Fibroblast of lung (primary cell): ENCODE data around the gene ALOX12B. TPM values are rescaled to one million over a fixed set of nuclear protein-coding genes. Genes with fewer than 3 reads are reported as not detected.

ENCODE experiments used
- DNase-seq, 2 donors: peaks; one replicate each; pipeline versions ENCODE4 v3.0.0 to v3.0.0-alpha.2; 2010; ENCODE audit warnings: low read depth in 2 of 2
- H2AFZ ChIP-seq: 2 replicates; pipeline ENCODE4 v1.5.1; 2012; ENCODE audit warnings: low read length, control low read depth, inconsistent platforms
- H3K27ac ChIP-seq: 2 replicates; pipeline ENCODE4 v1.5.1; 2011; ENCODE audit warnings: low read length, control low read depth; ENCODE audit not compliant: insufficient read depth
- H3K27me3 ChIP-seq: 2 replicates; pipeline ENCODE4 v1.5.1; 2011; ENCODE audit warnings: mild to moderate bottlenecking, low read length; ENCODE audit not compliant: control insufficient read depth, insufficient read depth
- H3K36me3 ChIP-seq: 2 replicates; pipeline ENCODE4 v1.5.1; 2011; ENCODE audit warnings: low read length; ENCODE audit not compliant: control insufficient read depth, insufficient read depth
- H3K4me1 ChIP-seq: 2 replicates; pipeline ENCODE4 v1.5.1; 2011; ENCODE audit warnings: low read length; ENCODE audit not compliant: control insufficient read depth, insufficient read depth; ENCODE audit errors: extremely low read depth
- H3K4me2 ChIP-seq: 2 replicates; pipeline ENCODE4 v1.5.1; 2011; ENCODE audit warnings: low read length, control low read depth; ENCODE audit not compliant: insufficient read depth; ENCODE audit errors: extremely low read depth
- H3K4me3 ChIP-seq, 4 experiments: fragments of 200-600 bp in 1 of 4; sonication (generic) in 1 of 4; replicated peaks in 1 of 4; 2 replicates each; pipeline ENCODE4 v1.5.1; 2011 to 2016; ENCODE audit warnings: low read length in 4 of 4, low read depth in 3 of 4, mild to moderate bottlenecking in 3 of 4, control low read depth in 2 of 4, inconsistent platforms in 1 of 4, mixed read lengths in 1 of 4; ENCODE audit not compliant: insufficient read depth in 1 of 4; ENCODE audit errors: control extremely low read depth in 1 of 4
- H3K79me2 ChIP-seq: 2 replicates; pipeline ENCODE4 v1.5.1; 2012; ENCODE audit warnings: mild to moderate bottlenecking, low read length, inconsistent platforms; ENCODE audit not compliant: control insufficient read depth, insufficient read depth
- H3K9ac ChIP-seq: 2 replicates; pipeline ENCODE4 v1.5.1; 2011; ENCODE audit warnings: mild to moderate bottlenecking, low read length, control low read depth; ENCODE audit not compliant: insufficient read depth
- H3K9me3 ChIP-seq: 2 replicates; pipeline ENCODE4 v1.5.1; 2012; ENCODE audit warnings: low read depth, low read length; ENCODE audit not compliant: control insufficient read depth, insufficient read depth
- H4K20me1 ChIP-seq: 2 replicates; pipeline ENCODE4 v1.5.1; 2011; ENCODE audit warnings: low read length; ENCODE audit not compliant: control insufficient read depth, insufficient read depth; ENCODE audit errors: extremely low read depth
- EZH2 ChIP-seq: IDR thresholded peaks from 2 replicates; pipeline ENCODE4 v1.5.1; 2012; ENCODE audit warnings: low read length, control low read depth, mild to moderate bottlenecking; ENCODE audit errors: missing control alignments
- polyA plus RNA-seq, 2 donors: library from polyadenylated mRNA; depleted of rRNA in 1 of 2; stranded (reverse) in 1 of 2; unstranded in 1 of 2; fragments of >200 nt; gene quantifications; 2 replicates each; pipeline ENCODE4 v1.2.1, GENCODE V29; 2011 to 2012; ENCODE audit warnings: missing spikeins in 1 of 2
- total RNA-seq: library from RNA; depleted of rRNA; stranded (reverse); fragments of >200 nt; gene quantifications from 2 replicates; pipeline ENCODE4 v1.2.1, GENCODE V29; 2014
- TF ChIP-seq, protein P1 (sequence below), 2 donors: IDR thresholded peaks in 1 of 2; conservative IDR thresholded peaks in 1 of 2; 1 replicate in 1 of 2; 2 replicates in 1 of 2; pipeline ENCODE4 v1.5.1; 2011 to 2012; ENCODE audit warnings: low read length in 2 of 2, control low read depth in 1 of 2, inconsistent platforms in 1 of 2, low read depth in 1 of 2, mild to moderate bottlenecking in 1 of 2

ALOX12B gene
- total and polyA plus RNA-seq, 2 donors (not counting 1 experiment from before 2014, with no cell fraction given): not detected

DNA sequence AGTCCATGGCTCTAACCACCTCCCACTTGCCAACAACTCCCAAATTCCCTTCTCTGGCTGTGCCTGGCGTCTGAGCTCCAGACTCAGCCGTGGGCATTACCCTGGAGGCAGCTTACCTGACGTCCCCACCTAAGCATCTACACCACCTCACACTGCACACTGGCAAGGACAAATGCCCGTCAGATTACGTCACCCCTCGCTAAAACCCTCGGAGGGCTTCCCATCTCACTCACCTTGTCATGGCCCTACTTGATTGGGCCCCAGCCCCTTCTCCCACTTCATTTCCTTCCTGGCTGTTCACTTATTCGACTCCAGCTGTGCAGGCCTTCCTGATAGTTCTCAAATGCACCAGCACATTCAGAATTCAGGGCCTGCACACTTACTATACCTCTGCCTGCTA, 17.4 kb upstream of the ALOX12B start:
- Histone ChIP-seq H4K20me1 (no peaks in the 10 kb centered on the region), H3K79me2 (no peaks in the 10 kb centered on the region), H3K4me2 (no peak overlapping the region), H3K4me3 (no peak overlapping the region), H3K36me3 (no peaks in the 10 kb centered on the region), H3K27me3 (peaks cover 2% of the 10 kb centered on the region), H2AFZ (no peak overlapping the region), H3K9me3 (no peaks in the 10 kb centered on the region), H3K27ac (no peak overlapping the region), H3K9ac (no peak overlapping the region), H3K4me1 (no peaks in the 10 kb centered on the region)
- DNase-seq: no peak
- TF ChIP-seq EZH2: no peak
- TF ChIP-seq, protein P1, sequence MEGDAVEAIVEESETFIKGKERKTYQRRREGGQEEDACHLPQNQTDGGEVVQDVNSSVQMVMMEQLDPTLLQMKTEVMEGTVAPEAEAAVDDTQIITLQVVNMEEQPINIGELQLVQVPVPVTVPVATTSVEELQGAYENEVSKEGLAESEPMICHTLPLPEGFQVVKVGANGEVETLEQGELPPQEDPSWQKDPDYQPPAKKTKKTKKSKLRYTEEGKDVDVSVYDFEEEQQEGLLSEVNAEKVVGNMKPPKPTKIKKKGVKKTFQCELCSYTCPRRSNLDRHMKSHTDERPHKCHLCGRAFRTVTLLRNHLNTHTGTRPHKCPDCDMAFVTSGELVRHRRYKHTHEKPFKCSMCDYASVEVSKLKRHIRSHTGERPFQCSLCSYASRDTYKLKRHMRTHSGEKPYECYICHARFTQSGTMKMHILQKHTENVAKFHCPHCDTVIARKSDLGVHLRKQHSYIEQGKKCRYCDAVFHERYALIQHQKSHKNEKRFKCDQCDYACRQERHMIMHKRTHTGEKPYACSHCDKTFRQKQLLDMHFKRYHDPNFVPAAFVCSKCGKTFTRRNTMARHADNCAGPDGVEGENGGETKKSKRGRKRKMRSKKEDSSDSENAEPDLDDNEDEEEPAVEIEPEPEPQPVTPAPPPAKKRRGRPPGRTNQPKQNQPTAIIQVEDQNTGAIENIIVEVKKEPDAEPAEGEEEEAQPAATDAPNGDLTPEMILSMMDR (conservative IDR thresholded peaks at IDR 0.05 in 1 of 2, IDR thresholded peaks at IDR 0.05 in 1 of 2; ENCODE audit: low read depth in 1 of 2, low read length in 2 of 2): no peak

DNA sequence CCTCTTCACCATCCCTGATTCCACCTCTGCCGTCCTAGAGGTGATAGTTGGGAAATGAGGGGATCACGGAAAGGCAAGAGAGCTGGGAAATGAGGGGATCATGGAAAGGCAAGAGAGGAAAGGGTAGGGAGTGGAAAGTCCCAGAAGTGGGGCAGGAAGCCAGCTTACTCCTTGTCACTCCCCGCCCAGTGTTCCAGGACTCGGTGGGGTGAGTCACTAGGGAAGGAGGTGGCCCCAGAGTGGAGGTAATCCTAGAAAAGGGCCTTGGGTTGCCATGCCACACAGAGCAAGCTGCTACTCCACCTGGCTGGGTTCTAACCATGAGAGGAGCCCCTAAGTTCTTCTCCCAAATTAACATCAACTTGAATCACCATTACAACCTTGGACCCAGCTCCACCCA, 16.0 kb upstream of the ALOX12B start:
- Histone ChIP-seq H3K79me2 (no peaks in the 10 kb centered on the region), H2AFZ (no peak overlapping the region), H3K4me2 (no peak overlapping the region), H4K20me1 (no peaks in the 10 kb centered on the region), H3K4me3 (no peak overlapping the region), H3K9ac (no peak overlapping the region), H3K4me1 (no peaks in the 10 kb centered on the region), H3K9me3 (no peaks in the 10 kb centered on the region), H3K27me3 (no peaks in the 10 kb centered on the region), H3K36me3 (no peaks in the 10 kb centered on the region), H3K27ac (no peak overlapping the region)
- no peak for TF ChIP-seq EZH2
- TF ChIP-seq, protein P1 (conservative IDR thresholded peaks at IDR 0.05 in 1 of 2, IDR thresholded peaks at IDR 0.05 in 1 of 2; ENCODE audit: low read depth in 1 of 2, low read length in 2 of 2): no peak
- DNase-seq: no peak

DNA sequence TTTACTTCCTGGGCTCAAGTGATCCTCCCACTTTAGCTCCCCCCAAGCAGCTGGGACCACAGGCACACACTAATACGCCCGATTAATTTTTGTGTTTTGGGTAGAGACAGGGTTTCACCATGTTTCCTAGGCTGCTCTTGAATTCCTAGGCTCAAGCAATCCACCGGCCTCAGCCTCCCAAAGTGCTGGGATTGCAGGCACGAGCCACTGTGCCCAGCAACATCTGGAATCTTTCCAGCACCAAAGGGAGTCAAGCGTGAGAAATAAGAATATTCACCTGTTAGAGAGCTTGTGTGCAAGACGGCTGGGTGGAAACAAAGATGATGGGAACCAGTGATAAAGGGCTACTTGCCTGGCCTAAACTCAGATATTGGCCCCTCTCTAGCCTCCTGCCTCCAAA, 14.2 kb upstream of the ALOX12B start:
- Histone ChIP-seq H3K4me2 (no peak overlapping the region), H3K27ac (no peak overlapping the region), H3K9me3 (no peaks in the 10 kb centered on the region), H3K4me3 (no peak overlapping the region), H3K27me3 (peaks cover 4% of the 10 kb centered on the region), H3K9ac (no peak overlapping the region), H2AFZ (no peak overlapping the region), H3K36me3 (no peaks in the 10 kb centered on the region), H3K4me1 (no peaks in the 10 kb centered on the region), H4K20me1 (no peaks in the 10 kb centered on the region), H3K79me2 (no peaks in the 10 kb centered on the region)
- DNase-seq: no peak
- TF ChIP-seq, protein P1 (conservative IDR thresholded peaks at IDR 0.05 in 1 of 2, IDR thresholded peaks at IDR 0.05 in 1 of 2; ENCODE audit: low read depth in 1 of 2, low read length in 2 of 2): no peak
- TF ChIP-seq EZH2: no peak
